Hematopoietic multipotent progenitor cell treated with erythropoietin and hydrocortisone succinate and interleukin-3 and kit ligand, for 8 days (in vitro differentiated cells): ENCODE results near the gene MRGPRX1.
"Not testable (repeated sequence)": the region's sequence is repeated elsewhere in the genome, so short reads cannot be mapped to it uniquely, and the experiment has no call there.

Source experiments
- DNase-seq: peaks from one replicate; pipeline ENCODE4 v3.0.0-alpha.2; 2015

The MRGPRX1 gene

DNA sequence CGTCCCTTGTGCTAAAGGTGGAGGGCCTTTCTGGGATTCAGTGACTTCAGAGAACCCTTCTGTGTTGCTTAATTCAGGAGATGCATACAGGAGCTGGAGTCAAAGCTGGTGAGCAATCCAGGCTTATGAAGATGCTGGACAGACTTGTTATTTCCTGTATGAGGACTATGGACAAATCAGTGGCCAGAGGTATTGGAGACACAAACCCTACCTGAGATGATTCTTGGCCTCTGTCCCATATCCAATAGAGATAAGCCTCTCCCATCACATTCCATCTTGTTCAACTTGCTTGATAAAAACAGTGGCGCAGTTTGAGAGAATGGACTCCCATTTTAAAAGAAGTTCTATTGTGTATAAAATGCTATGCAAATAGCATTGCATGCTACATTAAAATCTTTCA is at the start of gene MRGPRX1:
TSS of gene MRGPRX1 (minus strand) at position 101 of the 400 bp plus-strand sequence. CDS start 4,630 bp downstream, outside the sequence.
- DNase-seq = no peak

- DNase-seq = no peak
Measured at GRCh38 chr11:18987454-18988231, 48.4 kb upstream of the MRGPRX1 start.

DNA sequence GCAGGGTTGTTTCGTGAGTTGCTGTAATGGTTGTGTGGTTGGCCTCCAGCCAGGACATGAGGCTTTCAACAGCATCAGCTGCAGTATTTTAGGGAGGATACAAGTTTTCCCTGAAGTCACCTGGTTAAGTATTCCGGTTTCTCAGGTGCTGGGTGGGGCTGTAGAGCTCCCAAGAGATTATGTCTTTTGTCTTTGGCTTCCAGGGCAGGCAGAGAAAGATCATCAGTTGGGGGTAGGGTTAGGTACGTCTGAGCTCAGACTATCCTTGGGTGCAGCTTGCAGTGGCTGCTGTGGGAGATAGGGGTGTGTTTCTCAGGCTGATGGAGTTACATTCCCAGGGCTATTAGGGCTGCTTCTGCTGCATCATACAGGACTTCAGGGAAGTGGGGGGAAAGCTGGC is 47.5 kb upstream of the MRGPRX1 start:
- DNase-seq = no peak

DNA sequence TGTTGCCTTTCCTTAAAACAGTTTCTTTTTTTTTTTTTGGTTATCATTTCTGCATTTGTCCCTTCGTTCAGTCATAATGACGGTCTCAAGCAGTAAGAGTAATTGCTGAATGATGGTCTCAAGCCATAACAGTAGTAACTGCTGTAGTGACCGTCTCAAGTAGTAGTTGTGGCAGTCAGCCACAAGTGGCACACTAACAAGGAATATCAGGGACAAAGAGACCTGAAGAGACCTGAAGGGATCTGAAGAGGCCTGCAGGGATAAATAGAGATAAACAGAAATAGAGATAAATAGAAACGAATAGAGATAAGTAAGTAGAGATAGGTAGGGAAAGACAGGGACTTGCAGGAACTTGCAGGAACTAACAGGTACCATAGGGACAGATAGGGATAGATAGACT is 42.7 kb upstream of the MRGPRX1 start:
- no peak for DNase-seq

DNA sequence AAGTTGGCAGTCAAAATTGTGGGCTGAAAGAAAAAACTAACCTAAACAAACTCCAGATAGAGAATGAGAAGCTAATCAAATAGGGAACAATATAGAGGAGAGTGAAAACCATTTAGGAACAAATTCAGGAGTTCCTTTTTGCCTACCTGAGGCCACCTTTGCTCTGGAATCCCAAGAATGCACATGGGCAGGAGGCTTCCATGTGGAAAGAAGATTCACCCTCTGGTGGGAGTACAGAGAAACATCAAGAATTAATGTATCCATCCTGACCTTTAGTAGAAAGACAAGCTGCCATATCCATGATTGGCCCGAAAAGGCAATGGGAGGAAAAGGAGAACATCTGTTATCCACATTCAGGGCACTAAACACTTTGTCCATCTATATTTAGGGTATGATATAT is 35.0 kb upstream of the MRGPRX1 start:
- DNase-seq = no peak

- DNase-seq = no peak
Measured at GRCh38 chr11:18972336-18972735, 33.1 kb upstream of the MRGPRX1 start.

GRCh38 chr11:18969720-18970119 is 30.5 kb upstream of the MRGPRX1 start:
- DNase-seq = no peak

DNA sequence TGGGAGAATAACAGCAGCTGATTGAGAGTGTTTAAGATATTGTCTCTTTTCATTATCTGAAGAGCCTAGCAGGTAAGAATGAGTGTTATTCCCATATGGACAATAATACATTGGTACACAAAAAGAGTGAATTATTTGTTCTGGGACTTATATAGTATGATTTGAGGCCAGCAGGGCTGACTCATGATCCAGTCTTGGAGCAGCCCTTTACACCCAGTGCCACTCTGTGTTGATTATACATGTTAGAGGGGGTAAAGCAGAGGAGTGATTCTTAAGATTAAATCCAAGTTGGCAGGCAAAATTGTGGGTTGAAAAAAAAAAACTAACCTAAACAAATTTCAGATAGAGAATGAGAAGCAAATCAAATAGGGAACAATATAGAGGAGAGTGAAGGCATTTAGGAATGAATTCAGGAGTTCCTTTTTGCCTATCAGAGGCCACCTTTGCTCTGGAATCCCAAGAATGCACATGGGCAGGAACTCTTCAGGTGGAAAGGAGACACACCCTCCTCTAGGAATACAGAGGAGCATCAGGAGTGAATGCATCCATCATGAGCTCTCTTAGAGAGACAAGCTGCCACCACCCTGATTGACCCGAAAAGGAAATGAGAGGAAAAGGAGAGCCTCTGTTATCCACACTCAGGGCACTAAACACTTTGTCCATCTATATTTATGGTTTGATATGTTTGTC is 19.2 kb upstream of the MRGPRX1 start:
- DNase-seq = no peak

- DNase-seq = no peak
Measured at GRCh38 chr11:18956630-18957029, 17.4 kb upstream of the MRGPRX1 start.

GRCh38 chr11:18936002-18936673 is 3.1 kb downstream of the MRGPRX1 start:
- DNase-seq = no peak

DNA sequence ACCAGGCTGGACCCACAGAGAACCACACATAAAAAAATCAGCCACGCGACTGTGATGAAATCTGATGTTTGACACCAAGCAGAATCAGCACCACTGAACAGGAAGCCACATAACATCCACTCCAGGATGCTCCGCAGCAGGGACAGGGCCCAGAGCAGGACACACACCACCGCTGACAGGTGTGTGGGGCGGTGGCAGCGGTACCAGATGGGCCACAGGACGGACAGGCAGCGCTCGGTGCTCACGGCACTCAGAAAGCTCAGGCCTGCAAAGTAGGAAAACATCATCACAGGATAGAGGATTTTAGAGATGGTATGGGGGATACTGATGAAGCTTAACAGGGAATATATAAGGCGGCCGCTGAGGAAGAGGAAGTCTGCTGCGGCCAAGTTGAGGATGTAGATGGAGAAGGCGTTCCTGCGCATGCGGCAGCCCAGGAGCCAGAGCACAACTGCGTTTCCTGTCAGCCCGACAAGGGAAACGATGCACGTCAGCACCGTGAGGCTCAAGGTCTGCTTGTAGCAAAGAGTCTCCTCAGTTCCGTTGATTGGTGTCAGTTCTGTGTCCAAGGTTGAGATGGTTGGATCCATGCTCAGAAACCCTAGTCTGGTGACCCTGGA is 4.9 kb downstream of the MRGPRX1 start:
- no peak for DNase-seq

DNA sequence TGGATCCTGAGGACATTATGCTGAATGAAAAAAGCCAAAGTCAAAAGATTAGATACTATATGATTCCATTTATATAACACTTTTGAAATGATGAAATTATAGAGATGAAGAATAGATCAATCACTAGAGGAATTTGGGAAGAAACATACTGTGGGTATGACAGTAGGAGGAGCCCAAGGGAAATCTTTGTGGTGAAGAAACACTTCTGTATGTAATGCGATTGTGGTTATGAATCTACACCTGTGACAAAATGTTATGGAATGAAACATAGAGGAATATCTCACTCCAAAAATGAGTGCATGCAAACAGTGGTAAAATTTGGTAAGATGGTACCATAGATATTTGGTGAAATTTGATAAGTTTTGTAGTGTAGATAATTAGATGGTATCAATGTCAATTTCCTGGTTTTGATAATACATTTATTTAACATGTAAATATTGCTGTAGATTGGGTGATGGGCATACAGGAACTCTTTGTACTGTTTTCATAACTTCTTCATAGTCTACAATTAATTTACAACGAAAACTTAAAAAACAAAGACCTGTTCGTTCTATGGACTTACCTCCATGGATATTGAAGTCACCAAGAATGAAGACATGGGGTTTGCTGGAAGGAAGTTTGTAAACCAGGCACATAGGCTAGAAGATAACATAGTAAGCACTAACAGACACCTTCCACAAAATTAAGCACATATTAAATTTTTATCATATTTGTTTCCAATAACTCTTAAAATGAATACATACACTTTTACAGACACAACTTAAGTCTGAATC is 11.5 kb downstream of the MRGPRX1 start:
- DNase-seq = no peak

GRCh38 chr11:18925426-18925825 is 13.8 kb downstream of the MRGPRX1 start:
- not testable (repeated sequence) for DNase-seq

- no peak for DNase-seq
Measured at GRCh38 chr11:18912883-18913282, 26.3 kb downstream of the MRGPRX1 start.

DNA sequence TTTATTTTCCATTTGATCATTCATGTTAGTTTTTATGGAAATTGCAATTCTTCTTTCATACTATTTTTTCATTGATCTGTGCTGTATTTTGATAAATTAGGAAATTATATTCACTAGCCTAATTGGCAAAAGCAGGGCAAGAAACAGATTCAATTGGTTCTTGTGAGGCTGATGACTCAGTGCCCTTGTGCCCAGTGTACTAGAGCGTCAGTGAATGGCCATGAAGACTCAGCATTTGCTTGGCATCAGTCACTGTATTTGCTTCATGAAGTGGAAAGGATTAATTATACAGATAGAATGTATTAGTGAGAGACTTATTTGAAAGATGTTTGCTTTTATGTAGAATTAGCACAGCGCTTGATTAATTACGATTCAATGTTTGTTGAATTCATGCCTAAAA is 31.8 kb downstream of the MRGPRX1 start:
- DNase-seq = no peak

GRCh38 chr11:18900637-18901036 is 38.6 kb downstream of the MRGPRX1 start:
- DNase-seq = not testable (repeated sequence)

DNA sequence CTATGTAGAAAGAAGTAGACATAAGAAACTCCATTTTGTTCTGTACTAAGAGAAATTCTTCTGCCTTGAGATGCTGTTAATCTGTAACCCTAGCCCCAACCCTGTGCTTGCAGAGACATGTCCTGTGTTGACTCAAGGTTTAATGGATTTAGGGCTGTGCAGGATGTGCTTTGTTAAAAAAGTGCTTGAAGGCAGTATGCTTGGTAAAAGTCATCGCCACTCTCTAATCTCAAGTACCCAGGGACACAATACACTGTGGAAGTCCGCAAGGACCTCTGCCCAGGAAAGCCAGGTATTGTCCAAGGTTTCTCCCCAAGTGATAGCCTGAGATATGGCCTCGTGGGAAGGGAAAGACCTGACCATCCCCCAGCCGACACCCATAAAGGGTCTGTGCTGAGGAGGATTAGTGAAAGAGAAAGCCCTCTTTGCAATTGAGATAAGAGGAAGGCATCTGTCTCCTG is 39.0 kb downstream of the MRGPRX1 start:
- not testable (repeated sequence) for DNase-seq

DNA sequence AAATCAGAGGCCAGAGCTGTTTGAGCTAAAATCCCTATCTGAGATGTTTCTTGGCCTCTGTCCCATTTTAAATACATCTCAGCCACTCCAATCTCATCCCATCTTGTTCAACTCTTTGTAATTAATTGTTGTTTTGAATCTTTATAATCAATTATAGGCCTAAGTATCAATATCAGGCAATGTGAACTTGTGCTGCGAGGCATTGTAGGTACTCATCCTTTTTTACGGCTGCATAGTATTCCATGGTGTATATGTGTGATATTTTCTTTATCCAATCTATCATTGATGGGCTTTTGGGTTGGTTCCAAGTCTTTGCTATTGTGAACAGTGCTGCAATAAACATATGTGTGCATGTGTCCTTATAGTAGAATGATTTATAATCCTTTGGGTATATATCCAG is 47.5 kb downstream of the MRGPRX1 start:
- DNase-seq = not testable (repeated sequence)

- no peak for DNase-seq
Measured at GRCh38 chr11:18890615-18891014, 48.6 kb downstream of the MRGPRX1 start.
